IMR-90 (cell line): ENCODE results near the gene KRTAP10-5. TPM values are rescaled to one million over a fixed set of nuclear protein-coding genes. Genes with fewer than 3 reads are reported as not detected.

ENCODE experiments used
- ATAC-seq: fragments of 200-7000 bp; cut with Tn5 transposase; 2 replicates; pipeline ENCODE4 v1.9.1; 2020; ENCODE audit warnings: low read depth, mild to moderate bottlenecking, moderate library complexity
- BruUV-seq: library from RNA; stranded (reverse); fragments of 400-500 nt; replicated peaks from 2 replicates; lab custom pipeline; 2021; lab: Mats Ljungman, UMichigan
- CTCF ChIA-PET: fragments of 300-600 bp; formaldehyde crosslinking; extraction: SDS; loops from one replicate; lab custom pipeline; 2021; ENCODE audit warnings: antibody characterized with exemption; lab: Yijun Ruan, JAX
- POLR2A ChIA-PET: fragments of 300-600 bp; sonication (Branson Sonifier 250); formaldehyde crosslinking; loops from one replicate; lab custom pipeline; 2022; ENCODE audit warnings: antibody characterized with exemption; ENCODE audit not compliant: unreplicated experiment; lab: Charles Lee
- DNase-seq: peaks from one replicate; pipeline ENCODE4 v3.0.0; 2013
- H2AFZ ChIP-seq: replicated peaks from 2 replicates; pipeline ENCODE3; 2013; ENCODE audit warnings: low read length, mild to moderate bottlenecking; ENCODE audit not compliant: poor library complexity
- H2AK5ac ChIP-seq: 2 replicates; pipeline ENCODE4 v1.6.1; 2013; ENCODE audit warnings: low read depth, low read length, inconsistent platforms
- H2AK9ac ChIP-seq: replicated peaks from 2 replicates; pipeline ENCODE3; 2013; ENCODE audit warnings: mild to moderate bottlenecking, low read depth, low read length, moderate library complexity; ENCODE audit not compliant: poor library complexity
- H2BK120ac ChIP-seq: 2 replicates; pipeline ENCODE4 v1.6.1; 2013; ENCODE audit warnings: low read depth, low read length, inconsistent platforms
- H2BK15ac ChIP-seq: 3 replicates; pipeline ENCODE4 v1.6.1; 2013; ENCODE audit warnings: low read depth, low read length, inconsistent platforms
- H2BK20ac ChIP-seq: 2 replicates; pipeline ENCODE4 v1.6.1; 2013; ENCODE audit warnings: low read depth, mild to moderate bottlenecking, inconsistent platforms, low read length, moderate library complexity
- H2BK5ac ChIP-seq: 2 replicates; pipeline ENCODE4 v1.6.1; 2013; ENCODE audit warnings: mild to moderate bottlenecking, low read depth, low read length, inconsistent platforms; ENCODE audit not compliant: poor library complexity, severe bottlenecking
- H3K14ac ChIP-seq: replicated peaks from 2 replicates; pipeline ENCODE4 v1.6.1; 2013; ENCODE audit warnings: low read depth, low read length, inconsistent platforms
- H3K18ac ChIP-seq: 2 replicates; pipeline ENCODE4 v1.6.1; 2013; ENCODE audit warnings: low read depth, low read length, control low read depth
- H3K23ac ChIP-seq: 2 replicates; pipeline ENCODE4 v1.6.1; 2013; ENCODE audit warnings: low read depth, low read length, inconsistent platforms
- H3K27ac ChIP-seq: 2 replicates; pipeline ENCODE4 v1.5.1; 2013; ENCODE audit warnings: mild to moderate bottlenecking, control low read depth, low read length; ENCODE audit not compliant: insufficient read depth
- H3K27me3 ChIP-seq: 2 replicates; pipeline ENCODE4 v1.6.1; 2013; ENCODE audit warnings: low read length; ENCODE audit not compliant: control insufficient read depth, insufficient read depth
- H3K36me3 ChIP-seq: 2 replicates; pipeline ENCODE4 v1.6.1; 2013; ENCODE audit warnings: low read length, mixed read lengths; ENCODE audit not compliant: control insufficient read depth, insufficient read depth
- H3K4ac ChIP-seq: 2 replicates; pipeline ENCODE4 v1.6.1; 2013; ENCODE audit warnings: low read depth, low read length, inconsistent platforms
- H3K4me1 ChIP-seq: 2 replicates; pipeline ENCODE4 v1.6.1; 2013; ENCODE audit warnings: low read length, mixed read lengths; ENCODE audit not compliant: control insufficient read depth, insufficient read depth
- H3K4me2 ChIP-seq: 2 replicates; pipeline ENCODE4 v1.6.1; 2013; ENCODE audit warnings: low read depth, mild to moderate bottlenecking, control low read depth, low read length, moderate library complexity
- H3K4me3 ChIP-seq: 2 replicates; pipeline ENCODE4 v1.5.1; 2013; ENCODE audit warnings: low read depth, mild to moderate bottlenecking, control low read depth, low read length, moderate library complexity; ENCODE audit not compliant: insufficient read depth
- H3K56ac ChIP-seq: 2 replicates; pipeline ENCODE4 v1.6.1; 2013; ENCODE audit warnings: low read length, inconsistent platforms; ENCODE audit not compliant: insufficient read depth; ENCODE audit errors: extremely low read depth
- H3K79me1 ChIP-seq, 2 experiments: 2 replicates each; pipeline ENCODE4 v1.6.1; 2013; ENCODE audit warnings: low read length in 2 of 2, inconsistent platforms in 1 of 2, low read depth in 1 of 2
- H3K9ac ChIP-seq: 2 replicates; pipeline ENCODE4 v1.6.1; 2013; ENCODE audit warnings: low read depth, low read length, control low read depth
- H3K9me1 ChIP-seq: 2 replicates; pipeline ENCODE4 v1.6.1; 2013; ENCODE audit warnings: low read length, inconsistent platforms; ENCODE audit not compliant: insufficient read depth
- H3K9me3 ChIP-seq: 2 replicates; pipeline ENCODE4 v1.6.1; 2013; ENCODE audit warnings: low read length; ENCODE audit not compliant: control insufficient read depth, insufficient read depth
- H4K20me1 ChIP-seq: 2 replicates; pipeline ENCODE4 v1.6.1; 2013; ENCODE audit warnings: low read length, inconsistent platforms; ENCODE audit not compliant: insufficient read depth
- H4K5ac ChIP-seq: 2 replicates; pipeline ENCODE4 v1.6.1; 2013; ENCODE audit warnings: mild to moderate bottlenecking, low read depth, low read length, control low read depth
- H4K8ac ChIP-seq, 2 experiments: 2 replicates each; pipeline ENCODE4 v1.6.1; 2013; ENCODE audit warnings: low read depth in 2 of 2, low read length in 2 of 2, control low read depth in 1 of 2, inconsistent platforms in 1 of 2
- H4K91ac ChIP-seq: 2 replicates; pipeline ENCODE4 v1.6.1; 2013; ENCODE audit warnings: low read depth, low read length, inconsistent platforms; ENCODE audit not compliant: insufficient read depth
- CEBPB ChIP-seq: IDR thresholded peaks from 2 replicates; pipeline ENCODE4 v1.6.1; 2012; ENCODE audit warnings: low read depth, low read length, improper control_type of control experiment
- CHD1 ChIP-seq: IDR thresholded peaks from 2 replicates; pipeline ENCODE4 v1.6.1; 2012; ENCODE audit warnings: low read depth, low read length, improper control_type of control experiment
- CTCF ChIP-seq: conservative IDR thresholded peaks from 2 replicates; pipeline ENCODE4 v1.5.1; 2012; ENCODE audit warnings: mild to moderate bottlenecking, low read depth, low read length, improper control_type of control experiment
- FOS ChIP-seq: fragments of 150-350 bp; IDR thresholded peaks from 2 replicates; pipeline ENCODE4 v1.6.1; 2016; ENCODE audit warnings: low read depth, low read length
- MAFK ChIP-seq: IDR thresholded peaks from 2 replicates; pipeline ENCODE4 v1.6.1; 2012; ENCODE audit warnings: low read depth, low read length, improper control_type of control experiment
- MXI1 ChIP-seq: IDR thresholded peaks from 2 replicates; pipeline ENCODE4 v1.6.1; 2012; ENCODE audit warnings: low read depth, mild to moderate bottlenecking, low read length, moderate library complexity, borderline replicate concordance
- NFE2L2 ChIP-seq: fragments of 150-350 bp; IDR thresholded peaks from 2 replicates; pipeline ENCODE4 v1.6.1; 2016; ENCODE audit warnings: low read depth, mild to moderate bottlenecking, low read length
- RAD21 ChIP-seq: IDR thresholded peaks from 2 replicates; pipeline ENCODE4 v1.6.1; 2012; ENCODE audit warnings: low read length, improper control_type of control experiment
- USF2 ChIP-seq: fragments of 150-350 bp; IDR thresholded peaks from 2 replicates; pipeline ENCODE4 v1.6.1; 2017; ENCODE audit warnings: mild to moderate bottlenecking, antibody characterized with exemption, low read length, low read depth
- whole genome bisulfite sequencing, 2 experiments: methylation state at CpG; one replicate each; pipeline versions ENCODE4 v1.1.5 to v1.1.7; 2013; ENCODE audit warnings: missing lambda C conversion rate in 2 of 2; ENCODE audit not compliant: insufficient read length in 1 of 2; ENCODE audit errors: extremely low coverage in 2 of 2; 5-methylcytosine and 5-hydroxymethylcytosine counted together
- dilution Hi-C: fragments of 300-500 bp; cut with HindIII; formaldehyde crosslinking; loops from one replicate; pipeline ENCODE4 v1.14.3; 2018; ENCODE audit warnings: low sequenced_read_pairs; ENCODE audit not compliant: unreplicated experiment
- in situ Hi-C: fragments of 300-500 bp; cut with MboI; formaldehyde crosslinking; loops from 3 replicates; pipeline ENCODE4 v1.14.3; 2019; ENCODE audit warnings: low sequenced_read_pairs, inconsistent platforms, mixed read lengths
- intact Hi-C: fragments of 100-400 bp; cut with micrococcal nuclease; formaldehyde crosslinking; loops from 2 replicates; pipeline ENCODE4 v1.10.0; 2022
- polyA plus RNA-seq, 3 experiments: library from polyadenylated mRNA; depleted of rRNA; stranded (reverse); fragments of >200 nt; gene quantifications; 2 replicates each; pipeline ENCODE4 v1.2.3, GENCODE V29; 2012; ENCODE audit warnings: low replicate concordance in 1 of 3
- total RNA-seq: library from RNA; depleted of rRNA; stranded (reverse); fragments of >200 nt; gene quantifications from 2 replicates; pipeline ENCODE4 v1.2.3, GENCODE V29; 2012

The KRTAP10-5 gene
- total and polyA plus RNA-seq, 2 of the 4 experiments (the other 2 are of a cell fraction): not detected

GRCh38 chr21:44535963-44536362, 44.4 kb downstream of the KRTAP10-5 start (continued):
- TF ChIP-seq CTCF (no peak), MXI1 (no peak), RAD21 (no peak)

GRCh38 chr21:44534688-44535087, 45.7 kb downstream of the KRTAP10-5 start:
- no peaks in the 10 kb centered on the region for H3K4me1 ChIP-seq
- no peak overlapping the region for H3K27ac ChIP-seq
- POLR2A ChIA-PET: no interaction called here
- H2AK5ac ChIP-seq: no peak overlapping the region
- no peak overlapping the region for H4K5ac ChIP-seq
- H3K23ac ChIP-seq: no peak overlapping the region
- no TSS peak for BruUV-seq
- no peak overlapping the region for H3K4me2 ChIP-seq
- H3K4ac ChIP-seq: no peak overlapping the region
- no peak for TF ChIP-seq CEBPB
- TF ChIP-seq MAFK: no peak
- no peak for TF ChIP-seq CHD1
- TF ChIP-seq USF2: no peak
- TF ChIP-seq CTCF: no peak
- no peak for TF ChIP-seq NFE2L2
- TF ChIP-seq FOS: no peak
- no peak for TF ChIP-seq RAD21
- DNase-seq (no peak), ATAC-seq (no peak)
- H3K4me3 ChIP-seq: no peak overlapping the region
- in situ Hi-C loops: no loop called here
- no peaks in the 10 kb centered on the region for H3K79me1 ChIP-seq
- H3K9ac ChIP-seq: no peak overlapping the region
- no peak overlapping the region for H4K8ac ChIP-seq
- dilution Hi-C loops: no loop called here
- CTCF ChIA-PET: no interaction called here
- no peak overlapping the region for H4K91ac ChIP-seq
- 0 out of 2 replicates have a peak, but pooled peaks cover 2% of the 10 kb centered on the region for H3K27me3 ChIP-seq
- H3K9me3 ChIP-seq: peaks cover 9% of the 10 kb centered on the region; the same call in 1 of the 2 replicates
- WGBS, 2 experiments: 100% methylated on average over 4 of the region's 6 CpGs; no CpG with 5 or more reads in 1 of the 2 experiments
- intact Hi-C loops: no loop called here
- no peaks in the 10 kb centered on the region for H4K20me1 ChIP-seq
- no peak overlapping the region for H2BK120ac ChIP-seq
- H2AFZ ChIP-seq: no peak overlapping the region
- no peak overlapping the region for H3K18ac ChIP-seq
- no peak overlapping the region for H2BK20ac ChIP-seq
- no peak overlapping the region for H3K56ac ChIP-seq
- H2BK5ac ChIP-seq: no peak overlapping the region
- H2BK15ac ChIP-seq: no peak overlapping the region
- H3K36me3 ChIP-seq: no peaks in the 10 kb centered on the region
- no peaks in the 10 kb centered on the region for H3K9me1 ChIP-seq
- H2AK9ac ChIP-seq: no peak overlapping the region
- no peak overlapping the region for H3K14ac ChIP-seq
